Loucy (cell line): ENCODE data around the gene S100A13.

ENCODE experiments used
- H2AFZ ChIP-seq: fragments of 200-600 bp; sonication (generic); 2 replicates; pipeline ENCODE4 v1.6.0; 2016; ENCODE audit warnings: antibody characterized with exemption, mild to moderate bottlenecking, low read length, moderate library complexity
- H3F3A ChIP-seq: fragments of 200-600 bp; 2 replicates; pipeline ENCODE4 v1.6.0; 2016; ENCODE audit warnings: antibody characterized with exemption, low read depth, mild to moderate bottlenecking
- H3K27me3 ChIP-seq: fragments of 200-600 bp; sonication (generic); 2 replicates; pipeline ENCODE4 v1.6.1; 2014; ENCODE audit warnings: low read length, mild to moderate bottlenecking; ENCODE audit not compliant: insufficient read depth, poor library complexity, severe bottlenecking
- H3K36me3 ChIP-seq: fragments of 200-600 bp; sonication (generic); 2 replicates; pipeline ENCODE4 v1.6.1; 2016; ENCODE audit warnings: low read length; ENCODE audit not compliant: insufficient read depth
- H3K4me1 ChIP-seq: fragments of 200-600 bp; sonication (generic); 2 replicates; pipeline ENCODE4 v1.5.1; 2014; ENCODE audit warnings: low read length, mild to moderate bottlenecking; ENCODE audit not compliant: insufficient read depth, poor library complexity, severe bottlenecking
- H3K4me2 ChIP-seq: fragments of 200-600 bp; sonication (generic); 2 replicates; pipeline ENCODE4 v1.6.0; 2014; ENCODE audit warnings: antibody characterized with exemption, low read length, low read depth, mild to moderate bottlenecking; ENCODE audit not compliant: poor library complexity, severe bottlenecking
- H3K4me3 ChIP-seq: fragments of 200-600 bp; sonication (generic); 2 replicates; pipeline ENCODE4 v1.5.1; 2014; ENCODE audit warnings: low read length, mild to moderate bottlenecking, mixed read lengths; ENCODE audit not compliant: poor library complexity, severe bottlenecking
- H3K79me2 ChIP-seq: fragments of 200-600 bp; sonication (generic); 2 replicates; pipeline ENCODE4 v1.6.1; 2014; ENCODE audit warnings: low read length; ENCODE audit not compliant: insufficient read depth
- H3K9ac ChIP-seq: fragments of 200-600 bp; sonication (generic); 2 replicates; pipeline ENCODE4 v1.6.0; 2014; ENCODE audit warnings: mild to moderate bottlenecking, low read depth, low read length, moderate library complexity; ENCODE audit not compliant: poor library complexity, severe bottlenecking
- H3K9me2 ChIP-seq: fragments of 200-600 bp; sonication (generic); replicated peaks from 2 replicates; pipeline ENCODE4 v1.6.1; 2016; ENCODE audit warnings: low read depth, low read length, mixed read lengths
- H3K9me3 ChIP-seq: fragments of 200-600 bp; sonication (generic); 2 replicates; pipeline ENCODE4 v1.6.1; 2014; ENCODE audit warnings: mild to moderate bottlenecking, antibody characterized with exemption, low read length, low read depth; ENCODE audit not compliant: insufficient read depth
- H4K20me1 ChIP-seq: fragments of 200-600 bp; sonication (generic); 2 replicates; pipeline ENCODE4 v1.6.0; 2014; ENCODE audit warnings: antibody characterized with exemption, low read length, mild to moderate bottlenecking; ENCODE audit not compliant: insufficient read depth, poor library complexity, severe bottlenecking
- CTCF ChIP-seq: fragments of 200-600 bp; sonication (generic); conservative IDR thresholded peaks from 2 replicates; pipeline ENCODE4 v1.5.1; 2014; ENCODE audit warnings: mild to moderate bottlenecking, antibody characterized with exemption, low read length
- EZH2phosphoT487 ChIP-seq: fragments of 200-600 bp; IDR thresholded peaks from 2 replicates; pipeline ENCODE4 v1.6.1; 2018; ENCODE audit warnings: antibody characterized with exemption, mild to moderate bottlenecking, moderate library complexity, borderline replicate concordance

S100A13 gene

GRCh38 chr1:153651771-153652170 lies 24.5 kb upstream of the S100A13 start:
- Histone ChIP-seq H3K36me3 (no peaks in the 10 kb centered on the region), H3K4me3 (no peak overlapping the region), H4K20me1 (no peaks in the 10 kb centered on the region), H3F3A (no peaks in the 10 kb centered on the region), H3K9ac (no peak overlapping the region), H3K9me3 (no peaks in the 10 kb centered on the region), H3K4me1 (peaks cover 4% of the 10 kb centered on the region), H3K79me2 (no peaks in the 10 kb centered on the region), H3K27me3 (no peaks in the 10 kb centered on the region), H3K9me2 (no peaks in the 10 kb centered on the region), H2AFZ (no peak overlapping the region), H3K4me2 (no peak overlapping the region)
- TF ChIP-seq EZH2phosphoT487: no peak
- no peak for TF ChIP-seq CTCF

GRCh38 chr1:153649863-153650235 lies 22.5 kb upstream of the S100A13 start:
- H4K20me1 ChIP-seq: peaks cover 4% of the 10 kb centered on the region
- H2AFZ ChIP-seq: no peak overlapping the region
- no peaks in the 10 kb centered on the region for H3K9me3 ChIP-seq
- no peak overlapping the region for H3K4me3 ChIP-seq
- H3K36me3 ChIP-seq: peaks cover 18% of the 10 kb centered on the region; the same call in 1 of the 2 replicates
- H3K9me2 ChIP-seq: no peaks in the 10 kb centered on the region
- H3K4me1 ChIP-seq: peaks cover 4% of the 10 kb centered on the region
- no peak overlapping the region for H3K9ac ChIP-seq
- H3K27me3 ChIP-seq: no peaks in the 10 kb centered on the region
- no peak overlapping the region for H3K4me2 ChIP-seq
- H3F3A ChIP-seq: no peaks in the 10 kb centered on the region
- H3K79me2 ChIP-seq: no peaks in the 10 kb centered on the region
- TF ChIP-seq EZH2phosphoT487 (no peak), CTCF (no peak)

DNA sequence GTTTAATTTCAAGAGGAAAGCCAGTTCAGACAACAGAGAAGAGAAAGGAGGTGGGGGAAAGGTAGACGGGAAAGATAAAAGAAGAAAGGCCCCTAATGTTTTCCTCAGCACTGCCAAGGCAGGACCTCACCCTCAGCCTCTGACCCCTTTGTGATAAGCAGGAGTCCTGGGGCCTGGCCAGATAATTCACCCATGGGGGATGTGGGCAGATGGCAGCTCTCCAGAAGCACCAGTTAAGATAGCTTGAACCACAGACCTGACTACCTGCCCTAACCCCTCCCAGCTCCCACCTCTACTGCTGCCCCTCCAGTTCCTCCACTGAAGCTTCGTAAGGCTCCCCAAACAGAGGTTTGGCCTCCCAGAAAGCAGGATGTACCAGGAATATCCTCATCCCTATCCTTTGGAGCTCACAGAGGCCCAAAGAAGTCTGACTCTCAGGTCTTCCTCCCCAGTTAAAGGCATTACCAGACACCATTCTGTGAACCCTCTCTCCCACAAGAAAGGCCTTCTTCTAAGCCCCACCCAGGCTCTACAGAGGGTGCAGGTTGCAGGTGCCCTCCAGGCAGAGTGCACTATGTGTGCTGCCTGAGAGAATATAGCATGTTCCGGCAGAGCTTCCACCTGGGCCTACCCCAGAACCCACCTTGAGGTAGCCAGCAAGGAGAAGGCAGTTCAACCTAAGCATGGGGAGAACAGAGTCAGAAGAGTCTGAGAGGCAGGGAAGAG lies 22.0 kb upstream of the S100A13 start:
- Histone ChIP-seq H3K4me2 (no peak overlapping the region), H3K9me3 (no peaks in the 10 kb centered on the region), H3K4me1 (peaks cover 4% of the 10 kb centered on the region), H3K36me3 (peaks cover 23% of the 10 kb centered on the region; the same call in 1 of the 2 replicates), H3K27me3 (no peaks in the 10 kb centered on the region), H3K9me2 (no peaks in the 10 kb centered on the region), H2AFZ (no peak overlapping the region), H3K79me2 (0 out of 2 replicates have a peak, but pooled peaks cover 1% of the 10 kb centered on the region), H4K20me1 (peaks cover 4% of the 10 kb centered on the region), H3K9ac (no peak overlapping the region), H3K4me3 (no peak overlapping the region), H3F3A (no peaks in the 10 kb centered on the region)
- TF ChIP-seq CTCF (no peak), EZH2phosphoT487 (no peak)
